Breast epithelium (tissue), 4 donors: ENCODE results near the gene GUCY1A2. TPM values are rescaled to one million over a fixed set of nuclear protein-coding genes. Genes with fewer than 3 reads are reported as not detected.

ENCODE experiments used
- DNase-seq, 2 donors: peaks; one replicate each; pipeline ENCODE4 v3.0.0-alpha.2; 2019; ENCODE audit warnings: low spot score in 2 of 2
- H3K27ac ChIP-seq, 2 donors: fragments of 200-600 bp; sonication (generic) in 1 of 2; one replicate each; pipeline ENCODE4 v1.5.1; 2016 to 2019; ENCODE audit warnings: mild to moderate bottlenecking in 1 of 2
- H3K27me3 ChIP-seq, 2 donors: fragments of 200-600 bp; sonication (generic) in 1 of 2; one replicate each; pipeline versions ENCODE4 v1.5.1 to v1.6.0; 2017 to 2019; ENCODE audit warnings: control low read depth in 1 of 2, mild to moderate bottlenecking in 1 of 2
- H3K36me3 ChIP-seq: fragments of 200-600 bp; one replicate; pipeline ENCODE4 v1.5.1; 2019
- H3K4me1 ChIP-seq, 2 donors: fragments of 200-600 bp; sonication (generic); one replicate each; pipeline ENCODE4 v1.5.1; 2016 to 2019; ENCODE audit warnings: control low read depth in 1 of 2
- H3K4me3 ChIP-seq, 3 donors: fragments of 200-600 bp; sonication (generic); 1 replicate in 2 of 3; 2 replicates in 1 of 3; pipeline ENCODE4 v1.5.1; 2016 to 2019; ENCODE audit warnings: mild to moderate bottlenecking in 3 of 3, moderate library complexity in 2 of 3
- H3K9me3 ChIP-seq, 2 donors: fragments of 200-600 bp; sonication (generic) in 1 of 2; one replicate each; pipeline ENCODE4 v1.5.1; 2016 to 2019; ENCODE audit warnings: control low read depth in 1 of 2
- POLR2A ChIP-seq: fragments of 450-650 bp; IDR thresholded peaks from one replicate; pipeline ENCODE4 v1.6.1; 2016; ENCODE audit warnings: antibody characterized with exemption, mild to moderate bottlenecking, moderate library complexity
- POLR2AphosphoS5 ChIP-seq, 3 donors: sonication (generic); formaldehyde crosslinking; IDR thresholded peaks; one replicate each; pipeline ENCODE4 v1.6.1; 2017; ENCODE audit warnings: antibody characterized with exemption in 3 of 3
- intact Hi-C: fragments of 100-400 bp; cut with DNase I; formaldehyde crosslinking; loops from one replicate; pipeline ENCODE4 v1.15.1; 2023; ENCODE audit warnings: low total_unique reads
- total RNA-seq, 3 donors: library from RNA; depleted of rRNA; stranded (reverse); fragments of >200 nt; gene quantifications; one replicate each; pipeline ENCODE4 v1.1.0, GENCODE V29; 2016
- TF ChIP-seq, protein P1 (sequence below), 3 donors: fragments of 450-650 bp; IDR thresholded peaks; one replicate each; pipeline ENCODE4 v1.5.1; 2016 to 2017; ENCODE audit warnings: antibody characterized with exemption in 3 of 3, mild to moderate bottlenecking in 3 of 3, moderate library complexity in 3 of 3

GUCY1A2 gene
- total RNA-seq, 3 donors from 2014 or later = 3.2 to 5.3 (median 4.9) TPM

DNA sequence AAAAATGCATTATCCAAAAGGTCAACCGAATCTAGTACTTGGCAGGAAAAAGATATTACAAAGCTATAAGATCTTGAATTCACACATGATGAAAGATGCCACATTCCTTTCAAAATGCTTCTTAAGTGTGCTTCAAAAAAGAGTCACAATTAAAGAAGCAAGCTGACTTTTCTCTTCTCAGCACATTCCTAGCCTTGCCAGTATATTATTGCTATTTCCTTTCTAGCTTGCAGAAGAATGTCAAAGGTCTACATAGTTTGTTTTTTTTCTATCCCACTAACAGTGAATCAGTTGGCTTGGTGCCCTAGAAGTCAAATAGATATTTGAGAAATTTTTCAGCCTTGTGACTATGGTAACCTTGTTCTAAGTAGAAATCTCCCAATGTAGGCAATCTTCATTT lies 56.8 kb downstream of the GUCY1A2 start:
- TF ChIP-seq POLR2A = no peak
- Histone ChIP-seq H3K4me3 (no peak overlapping the region), H3K9me3 (no peaks in the 10 kb centered on the region), H3K4me1 (no peaks in the 10 kb centered on the region), H3K36me3 (no peaks in the 10 kb centered on the region), H3K27ac (no peak overlapping the region), H3K27me3 (no peaks in the 10 kb centered on the region)
- intact Hi-C loops = no loop called here
- DNase-seq = no peak

GRCh38 chr11:106961048-106961447 lies 57.2 kb downstream of the GUCY1A2 start:
- Histone ChIP-seq H3K4me1 (no peaks in the 10 kb centered on the region), H3K36me3 (no peaks in the 10 kb centered on the region), H3K4me3 (no peak overlapping the region), H3K27ac (no peak overlapping the region), H3K9me3 (no peaks in the 10 kb centered on the region), H3K27me3 (no peaks in the 10 kb centered on the region)
- TF ChIP-seq POLR2A (no peak), POLR2AphosphoS5 (IDR thresholded peaks at IDR 0.05) (no peak)
- TF ChIP-seq, protein P1, sequence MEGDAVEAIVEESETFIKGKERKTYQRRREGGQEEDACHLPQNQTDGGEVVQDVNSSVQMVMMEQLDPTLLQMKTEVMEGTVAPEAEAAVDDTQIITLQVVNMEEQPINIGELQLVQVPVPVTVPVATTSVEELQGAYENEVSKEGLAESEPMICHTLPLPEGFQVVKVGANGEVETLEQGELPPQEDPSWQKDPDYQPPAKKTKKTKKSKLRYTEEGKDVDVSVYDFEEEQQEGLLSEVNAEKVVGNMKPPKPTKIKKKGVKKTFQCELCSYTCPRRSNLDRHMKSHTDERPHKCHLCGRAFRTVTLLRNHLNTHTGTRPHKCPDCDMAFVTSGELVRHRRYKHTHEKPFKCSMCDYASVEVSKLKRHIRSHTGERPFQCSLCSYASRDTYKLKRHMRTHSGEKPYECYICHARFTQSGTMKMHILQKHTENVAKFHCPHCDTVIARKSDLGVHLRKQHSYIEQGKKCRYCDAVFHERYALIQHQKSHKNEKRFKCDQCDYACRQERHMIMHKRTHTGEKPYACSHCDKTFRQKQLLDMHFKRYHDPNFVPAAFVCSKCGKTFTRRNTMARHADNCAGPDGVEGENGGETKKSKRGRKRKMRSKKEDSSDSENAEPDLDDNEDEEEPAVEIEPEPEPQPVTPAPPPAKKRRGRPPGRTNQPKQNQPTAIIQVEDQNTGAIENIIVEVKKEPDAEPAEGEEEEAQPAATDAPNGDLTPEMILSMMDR (IDR thresholded peaks at IDR 0.05) = no peak
- intact Hi-C loops = no loop called here
- no peak for DNase-seq

DNA sequence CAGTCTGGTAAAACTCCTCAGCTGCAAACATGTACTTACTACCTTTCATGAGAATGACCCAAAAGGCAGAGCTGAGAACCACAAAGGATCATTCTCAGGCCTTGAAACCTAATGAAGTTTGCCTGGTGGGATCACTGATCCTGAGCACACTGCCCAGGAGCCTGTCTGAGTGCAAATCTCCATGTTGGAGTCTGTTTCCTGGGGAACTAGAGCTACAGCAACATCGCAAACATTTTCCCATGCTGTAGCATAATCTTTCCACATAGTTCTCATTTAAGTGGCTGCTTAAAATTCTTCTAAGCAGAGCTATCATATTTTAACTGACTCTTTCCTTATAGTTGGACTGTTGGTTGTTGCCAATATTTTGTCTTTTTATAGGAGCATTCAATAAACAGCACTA lies 58.5 kb downstream of the GUCY1A2 start:
- intact Hi-C loops = no loop called here
- Histone ChIP-seq H3K27me3 (no peaks in the 10 kb centered on the region), H3K36me3 (no peaks in the 10 kb centered on the region), H3K27ac (no peak overlapping the region), H3K4me3 (no peak overlapping the region), H3K9me3 (no peaks in the 10 kb centered on the region), H3K4me1 (no peaks in the 10 kb centered on the region)
- TF ChIP-seq, protein P1 (IDR thresholded peaks at IDR 0.05) = no peak
- TF ChIP-seq POLR2A = no peak
- TF ChIP-seq POLR2AphosphoS5 (IDR thresholded peaks at IDR 0.05) = no peak
- no peak for DNase-seq

- intact Hi-C loops = no loop called here
- no peak for DNase-seq
Measured at GRCh38 chr11:106959386-106959785, 58.9 kb downstream of the GUCY1A2 start.

GRCh38 chr11:106958517-106959248 lies 59.6 kb downstream of the GUCY1A2 start:
- Histone ChIP-seq H3K36me3 (no peaks in the 10 kb centered on the region), H3K4me1 (no peaks in the 10 kb centered on the region), H3K27ac (no peak overlapping the region), H3K9me3 (no peaks in the 10 kb centered on the region), H3K4me3 (no peak overlapping the region), H3K27me3 (no peaks in the 10 kb centered on the region)
- TF ChIP-seq, protein P1 (IDR thresholded peaks at IDR 0.05) = no peak
- TF ChIP-seq POLR2A (no peak), POLR2AphosphoS5 (IDR thresholded peaks at IDR 0.05) (no peak)
- DNase-seq = no peak
- intact Hi-C loops = no loop called here

More at GRCh38 chr11:106959386-106959785, 58.9 kb downstream of the GUCY1A2 start:
- Histone ChIP-seq H3K4me3 (no peak overlapping the region), H3K4me1 (no peaks in the 10 kb centered on the region), H3K36me3 (no peaks in the 10 kb centered on the region), H3K27ac (no peak overlapping the region), H3K9me3 (no peaks in the 10 kb centered on the region), H3K27me3 (no peaks in the 10 kb centered on the region)
- TF ChIP-seq, protein P1 (IDR thresholded peaks at IDR 0.05) = no peak
- TF ChIP-seq POLR2A = no peak
- no peak for TF ChIP-seq POLR2AphosphoS5 (IDR thresholded peaks at IDR 0.05)
